H1 (cell line): ENCODE measurements around the gene KLHL29. TPM values are rescaled to one million over a fixed set of nuclear protein-coding genes. Genes with fewer than 3 reads are reported as not detected.

Experiments
- CTCF ChIA-PET: fragments of 300-600 bp; sonication (Branson Sonifier 250); formaldehyde crosslinking; loops from one replicate; lab custom pipeline; 2021; ENCODE audit not compliant: partially characterized antibody; lab: Charles Lee
- POLR2A ChIA-PET: fragments of 300-600 bp; sonication (Branson Sonifier 250); formaldehyde crosslinking; loops from one replicate; lab custom pipeline; 2021; ENCODE audit warnings: inconsistent platforms; ENCODE audit not compliant: partially characterized antibody; lab: Charles Lee
- DNase-seq, 2 experiments: peaks; one replicate each; pipeline versions ENCODE4 v3.0.0 to v3.0.0-alpha.2; 2010 to 2022; ENCODE audit warnings: low spot score in 2 of 2, low read depth in 1 of 2, mixed read lengths in 1 of 2
- FAIRE-seq: peaks from 2 replicates; lab custom pipeline; 2011; peaks lifted over from hg19 to GRCh38; lab: Jason Lieb, UNC
- H2AFZ ChIP-seq: 2 replicates; pipeline ENCODE4 v1.8.1; 2012; ENCODE audit warnings: low read length, inconsistent platforms
- H2AK5ac ChIP-seq: 2 replicates; pipeline ENCODE4 v1.6.1; 2013; ENCODE audit warnings: low read depth, low read length
- H2BK120ac ChIP-seq: replicated peaks from 2 replicates; pipeline ENCODE3; 2013; ENCODE audit warnings: low read depth, low read length, inconsistent platforms
- H2BK12ac ChIP-seq: 2 replicates; pipeline ENCODE4 v1.6.1; 2013; ENCODE audit warnings: low read depth, low read length
- H2BK15ac ChIP-seq: 2 replicates; pipeline ENCODE4 v1.6.1; 2013; ENCODE audit warnings: low read length
- H2BK20ac ChIP-seq: 2 replicates; pipeline ENCODE4 v1.6.1; 2013; ENCODE audit warnings: low read length
- H2BK5ac ChIP-seq: 2 replicates; pipeline ENCODE4 v1.6.1; 2013; ENCODE audit warnings: low read depth, low read length
- H3K14ac ChIP-seq: 2 replicates; pipeline ENCODE4 v1.6.1; 2013; ENCODE audit warnings: inconsistent platforms; ENCODE audit not compliant: insufficient read length
- H3K18ac ChIP-seq: 2 replicates; pipeline ENCODE4 v1.6.1; 2013; ENCODE audit warnings: low read length; ENCODE audit errors: extremely low read depth
- H3K23ac ChIP-seq: 2 replicates; pipeline ENCODE4 v1.6.1; 2013; ENCODE audit warnings: inconsistent platforms; ENCODE audit not compliant: insufficient read length
- H3K23me2 ChIP-seq: 2 replicates; pipeline ENCODE4 v1.6.1; 2013; ENCODE audit warnings: low read depth, low read length
- H3K27ac ChIP-seq: 2 replicates; pipeline ENCODE4 v1.6.1; 2011; ENCODE audit warnings: low read depth, low read length, inconsistent platforms
- H3K27me3 ChIP-seq, 4 experiments: replicated peaks in 1 of 4; 1 replicate in 1 of 4; 2 replicates in 3 of 4; pipeline versions ENCODE4 v1.6.1 to v1.8.1; 2011 to 2013; ENCODE audit warnings: low read length in 3 of 4, mild to moderate bottlenecking in 3 of 4, inconsistent platforms in 2 of 4, mixed read lengths in 2 of 4, moderate library complexity in 1 of 4; ENCODE audit not compliant: control insufficient read depth in 3 of 4, insufficient read depth in 3 of 4; ENCODE audit errors: extremely low read depth in 1 of 4
- H3K36me3 ChIP-seq, 4 experiments: 2 replicates each; pipeline versions ENCODE4 v1.6.1 to v1.8.1; 2011 to 2013; ENCODE audit warnings: mild to moderate bottlenecking in 4 of 4, low read length in 3 of 4, moderate library complexity in 2 of 4, control low read depth in 1 of 4, inconsistent platforms in 1 of 4; ENCODE audit not compliant: insufficient read depth in 4 of 4, control insufficient read depth in 2 of 4
- H3K4ac ChIP-seq: replicated peaks from 2 replicates; pipeline ENCODE3; 2013; ENCODE audit warnings: low read length, low read depth, mixed read lengths, inconsistent platforms; ENCODE audit not compliant: insufficient read length
- H3K4me1 ChIP-seq, 4 experiments: replicated peaks in 1 of 4; 1 replicate in 1 of 4; 2 replicates in 3 of 4; pipeline versions ENCODE4 v1.6.1 to v1.8.1; 2011 to 2013; ENCODE audit warnings: low read length in 3 of 4, inconsistent platforms in 2 of 4, mixed read lengths in 1 of 4; ENCODE audit not compliant: insufficient read depth in 4 of 4, control insufficient read depth in 3 of 4
- H3K4me2 ChIP-seq, 2 experiments: 2 replicates each; pipeline versions ENCODE4 v1.6.1 to v1.8.1; 2011 to 2013; ENCODE audit warnings: low read depth in 2 of 2, low read length in 2 of 2, control low read depth in 1 of 2, inconsistent platforms in 1 of 2, mild to moderate bottlenecking in 1 of 2; ENCODE audit not compliant: insufficient read depth in 1 of 2
- H3K4me3 ChIP-seq, 4 experiments: fragments of 200-600, 300-600 bp in 1 of 4; sonication (generic), shearing (Covaris generic), sonication (Bioruptor Twin) in 1 of 4; 2 replicates each; pipeline versions ENCODE4 v1.5.1 to v1.8.1; 2011 to 2016; ENCODE audit warnings: low read length in 4 of 4, low read depth in 3 of 4, control low read depth in 2 of 4, inconsistent platforms in 2 of 4, mild to moderate bottlenecking in 2 of 4, mixed read lengths in 1 of 4, moderate library complexity in 1 of 4; ENCODE audit not compliant: insufficient read depth in 2 of 4; ENCODE audit errors: extremely low read depth in 1 of 4
- H3K56ac ChIP-seq: replicated peaks from 2 replicates; pipeline ENCODE3; 2013; ENCODE audit warnings: low read depth, mild to moderate bottlenecking, mixed read lengths, low read length, inconsistent platforms; ENCODE audit not compliant: insufficient read length
- H3K79me1 ChIP-seq: 2 replicates; pipeline ENCODE4 v1.6.1; 2013; ENCODE audit warnings: low read depth, low read length, control low read depth
- H3K79me2 ChIP-seq, 2 experiments: 2 replicates each; pipeline versions ENCODE4 v1.6.1 to v1.8.1; 2012 to 2013; ENCODE audit warnings: low read length in 2 of 2, mild to moderate bottlenecking in 2 of 2, inconsistent platforms in 1 of 2; ENCODE audit not compliant: insufficient read depth in 2 of 2, control insufficient read depth in 1 of 2
- H3K9ac ChIP-seq, 4 experiments: replicated peaks in 1 of 4; 1 replicate in 1 of 4; 2 replicates in 3 of 4; pipeline versions ENCODE4 v1.6.1 to v1.8.1; 2011 to 2013; ENCODE audit warnings: low read depth in 3 of 4, low read length in 3 of 4, control low read depth in 2 of 4, mild to moderate bottlenecking in 2 of 4, moderate library complexity in 2 of 4, inconsistent platforms in 1 of 4; ENCODE audit errors: extremely low read depth in 1 of 4
- H3K9me3 ChIP-seq, 2 experiments: 2 replicates each; pipeline versions ENCODE4 v1.6.1 to v1.8.1; 2012 to 2013; ENCODE audit warnings: mild to moderate bottlenecking in 2 of 2, moderate library complexity in 2 of 2, control low read depth in 1 of 2, inconsistent platforms in 1 of 2, low read depth in 1 of 2, low read length in 1 of 2, mixed read lengths in 1 of 2; ENCODE audit not compliant: insufficient read depth in 2 of 2
- H4K20me1 ChIP-seq, 2 experiments: replicated peaks in 1 of 2; 2 replicates each; pipeline versions ENCODE3 to v1.8.1; 2011 to 2013; ENCODE audit warnings: inconsistent platforms in 2 of 2, low read length in 2 of 2, mild to moderate bottlenecking in 1 of 2; ENCODE audit not compliant: insufficient read depth in 2 of 2, control insufficient read depth in 1 of 2
- H4K5ac ChIP-seq: 2 replicates; pipeline ENCODE4 v1.6.1; 2013; ENCODE audit warnings: low read length, low read depth, mixed read lengths, inconsistent platforms; ENCODE audit not compliant: insufficient read length
- H4K8ac ChIP-seq: 2 replicates; pipeline ENCODE4 v1.8.0; 2013; ENCODE audit warnings: mild to moderate bottlenecking, moderate library complexity, low read length, inconsistent platforms; ENCODE audit not compliant: insufficient read depth; ENCODE audit errors: extremely low read depth
- H4K91ac ChIP-seq: replicated peaks from 2 replicates; pipeline ENCODE3; 2013; ENCODE audit warnings: low read length, mixed read lengths, inconsistent platforms; ENCODE audit not compliant: insufficient read length
- CEBPB ChIP-seq: IDR thresholded peaks from 2 replicates; pipeline ENCODE4 v1.6.1; 2012; ENCODE audit warnings: low read depth, low read length
- GTF2F1 ChIP-seq: IDR thresholded peaks from 2 replicates; pipeline ENCODE4 v1.6.1; 2012; ENCODE audit warnings: low read depth, low read length, improper control_type of control experiment, borderline replicate concordance
- JUND ChIP-seq: IDR thresholded peaks from 2 replicates; pipeline ENCODE4 v1.6.1; 2011; ENCODE audit warnings: mild to moderate bottlenecking, improper control_type of control experiment, low read length
- RFX5 ChIP-seq: IDR thresholded peaks from 2 replicates; pipeline ENCODE4 v1.6.1; 2011; ENCODE audit warnings: low read depth, low read length, improper control_type of control experiment, borderline replicate concordance
- TEAD4 ChIP-seq: IDR thresholded peaks from 2 replicates; pipeline ENCODE4 v1.6.1; 2012; ENCODE audit warnings: low read depth, low read length, inconsistent platforms, mixed read lengths
- WGBS, 2 experiments: shearing (Covaris generic) in 1 of 2; methylation state at CpG; one replicate each; pipeline versions ENCODE4 v1.1.6 to v1.1.7; 2013 to 2015; ENCODE audit warnings: low lambda C conversion rate in 2 of 2, mixed read lengths in 2 of 2, inconsistent platforms in 1 of 2, low coverage in 1 of 2, missing lambda C conversion rate in 1 of 2; ENCODE audit not compliant: insufficient replicate concordance in 2 of 2, insufficient coverage in 1 of 2, insufficient read length in 1 of 2; ENCODE audit errors: extremely low coverage in 1 of 2, missing lambda C conversion rate in 1 of 2; 5-methylcytosine and 5-hydroxymethylcytosine counted together
- polyA plus RNA-seq, 7 experiments: library from polyadenylated mRNA; depleted of rRNA in 3 of 7; stranded (reverse) in 5 of 7; unstranded in 2 of 7; fragments of >200 nt in 5 of 7; fragments of 200-250 nt in 2 of 7; gene quantifications; 1 replicate in 5 of 7; 2 replicates in 1 of 7; 4 replicates in 1 of 7; pipeline versions ENCODE4 v1.2.1 to v1.2.3, GENCODE V29; 2011 to 2013; ENCODE audit warnings: missing spikeins in 2 of 7, mixed read lengths in 2 of 7
- total RNA-seq: library from RNA; stranded (reverse); fragmentation: NEBNext Ultra II Directional; extraction: Animal tissue kit (Norgen Biotek cat#: 25700); gene quantifications from 2 replicates; pipeline ENCODE4 v1.2.1, GENCODE V29; 2021

The KLHL29 gene
- total and polyA plus RNA-seq, 2 of the 8 experiments (the other 6 are each of a cell fraction or from before 2014, with no cell fraction given), result 1.1 to 4.7 TPM

DNA sequence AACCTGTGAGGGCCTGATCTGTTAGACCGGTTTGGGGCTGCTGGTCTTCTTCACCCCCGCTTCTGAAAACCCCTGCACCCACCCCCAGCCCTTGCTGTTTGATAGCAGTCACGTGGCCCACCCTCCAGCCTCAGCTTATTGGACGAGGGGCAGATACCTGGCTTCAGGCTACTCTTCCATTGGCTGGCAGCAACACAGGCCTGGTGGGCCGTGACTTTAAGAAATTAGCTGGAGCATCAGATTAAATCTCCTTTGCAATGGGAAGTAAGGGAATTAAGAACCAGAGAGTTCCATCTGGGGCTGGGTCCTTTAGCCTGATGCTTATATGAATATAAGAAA, 107.3 kb downstream of the KLHL29 start:
- H4K5ac ChIP-seq, result no peak overlapping the region
- no peaks in the 10 kb centered on the region for H3K27me3 ChIP-seq
- no peak overlapping the region for H3K4me2 ChIP-seq
- no peak overlapping the region for H4K8ac ChIP-seq
- no peak overlapping the region for H3K18ac ChIP-seq
- FAIRE-seq, result no peak
- H3K9me3 ChIP-seq, result no peaks in the 10 kb centered on the region
- DNase-seq, result no peak
- CTCF ChIA-PET, result interaction anchor here (1.1 to 2.2 kb wide), 6 partner anchors 13 to 218 kb away, joined by 3 to 9 read pairs (median 4); no protein-coding TSS in a partner anchor
- H2BK120ac ChIP-seq, result no peak overlapping the region
- H3K4me1 ChIP-seq, result peaks cover 3 to 14% (median 5%) of the 10 kb centered on the region in 4 experiments
- 94% methylated on average over 3 of the region's 5 CpGs; no CpG with 5 or more reads in 1 of the 2 experiments for WGBS, 2 experiments
- no peak overlapping the region for H3K14ac ChIP-seq
- no peaks in the 10 kb centered on the region for H3K23me2 ChIP-seq
- no peak overlapping the region for H3K23ac ChIP-seq
- H2BK5ac ChIP-seq, result no peak overlapping the region
- no peaks in the 10 kb centered on the region for H3K79me2 ChIP-seq
- no peak overlapping the region for H2BK20ac ChIP-seq
- POLR2A ChIA-PET, result interaction anchor here (1.1 kb wide), 1 partner anchor 10 kb away, joined by 4 read pairs; no protein-coding TSS in a partner anchor
- no peak overlapping the region for H3K9ac ChIP-seq
- H3K4ac ChIP-seq, result no peak overlapping the region
- TF ChIP-seq CEBPB (no peak), GTF2F1 (no peak), TEAD4 (no peak), JUND (no peak), RFX5 (no peak)
- TF ChIP-seq, all 59 proteins: peak for 0
- Histone ChIP-seq H3K56ac (no peak overlapping the region), H3K79me1 (peaks cover 3% of the 10 kb centered on the region; the same call in 1 of the 2 replicates), H2AFZ (no peak overlapping the region), H2BK15ac (no peak overlapping the region), H3K27ac (no peak overlapping the region), H3K4me3 (no peak overlapping the region), H4K91ac (no peak overlapping the region), H4K20me1 (no peaks in the 10 kb centered on the region), H3K36me3 (no peaks in the 10 kb centered on the region), H2AK5ac (no peak overlapping the region), H2BK12ac (no peak overlapping the region)
